ENCODE measurements around the gene TBL1XR1. TPM values are rescaled to one million over a fixed set of nuclear protein-coding genes. Genes with fewer than 3 reads are reported as not detected.
A peak's percentile ranks its signal among the peaks of the same experiment; 100 is the strongest.

The TBL1XR1 gene
- total and polyA plus RNA-seq, 2 of the 8 experiments (the other 6 are each of a cell fraction or from before 2014, with no cell fraction given) = 28.1 to 147 TPM

DNA sequence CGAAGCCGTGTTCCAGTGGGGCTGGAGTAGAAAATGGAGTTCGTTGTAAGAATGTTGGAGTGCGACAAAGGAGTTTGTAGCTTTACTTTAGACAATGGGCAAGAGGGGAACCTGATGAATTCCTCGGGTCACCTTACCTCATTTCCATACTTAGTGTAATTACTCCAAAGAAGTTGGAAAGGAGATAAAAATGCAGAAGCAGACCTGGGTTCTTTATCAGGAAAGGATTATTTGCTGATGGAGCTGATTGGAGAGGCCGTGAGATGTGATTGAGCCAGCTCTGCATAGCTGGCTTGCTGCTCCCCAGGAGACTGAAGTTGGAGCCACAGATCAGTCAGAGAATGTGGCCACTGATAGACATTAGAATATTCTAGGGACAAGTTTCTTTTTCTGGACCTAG lies 33.4 kb upstream of the TBL1XR1 start:
- no peak overlapping the region for H2BK15ac ChIP-seq (ENCODE audit: low read length)
- H3K27me3 ChIP-seq (replicated peaks in 1 of 4; ENCODE audit: control insufficient read depth in 3 of 4, extremely low read depth in 1 of 4, insufficient read depth in 3 of 4, low read length in 3 of 4) = no peaks in the 10 kb centered on the region
- H3K4me2 ChIP-seq (ENCODE audit: insufficient read depth in 1 of 2, low read depth in 2 of 2, low read length in 2 of 2) = no peak overlapping the region
- CTCF ChIA-PET (ENCODE audit: partially characterized antibody) = interaction anchor here (0.7 to 1.2 kb wide), 2 partner anchors 9 to 11 kb away, joined by 3 read pairs; no protein-coding TSS in a partner anchor
- peaks cover 0 to 5% (median 0%) of the 10 kb centered on the region in 4 experiments; a peak in 1 of 8 replicates for H3K36me3 ChIP-seq (ENCODE audit: control insufficient read depth in 2 of 4, insufficient read depth in 4 of 4, low read length in 3 of 4)
- no peak overlapping the region for H2AFZ ChIP-seq (ENCODE audit: low read length)
- no peak overlapping the region for H2AK5ac ChIP-seq (ENCODE audit: low read depth, low read length)
- FAIRE-seq = no peak
- H2BK120ac ChIP-seq (replicated peaks; ENCODE audit: low read depth, low read length) = no peak overlapping the region
- H3K23me2 ChIP-seq (ENCODE audit: low read depth, low read length) = no peaks in the 10 kb centered on the region
- H3K9me3 ChIP-seq (ENCODE audit: insufficient read depth in 2 of 2, low read depth in 1 of 2, low read length in 1 of 2) = peaks cover 4 to 14% of the 10 kb centered on the region in 2 experiments; a peak in 3 of 4 replicates
- no peak overlapping the region for H3K4me3 ChIP-seq (ENCODE audit: extremely low read depth in 1 of 4, insufficient read depth in 2 of 4, low read depth in 3 of 4, low read length in 4 of 4)
- WGBS, 2 experiments (ENCODE audit: extremely low coverage in 1 of 2, insufficient coverage in 1 of 2, insufficient read length in 1 of 2, insufficient replicate concordance in 2 of 2, low coverage in 1 of 2, low lambda C conversion rate in 2 of 2, missing lambda C conversion rate in 1 of 2) = 91% methylated on average over 6 of the region's 6 CpGs; no CpG with 5 or more reads in 1 of the 2 experiments
- H3K79me1 ChIP-seq (ENCODE audit: low read depth, low read length) = no peaks in the 10 kb centered on the region
- no peak overlapping the region for H3K27ac ChIP-seq (ENCODE audit: low read depth, low read length)
- DNase-seq (ENCODE audit: low read depth in 1 of 2, low spot score in 2 of 2) = peak in 1 of 2 experiments; percentile 29
- no peak overlapping the region; the same call in 1 of the 2 replicates for H3K18ac ChIP-seq (ENCODE audit: extremely low read depth, low read length)
- H3K14ac ChIP-seq (ENCODE audit: insufficient read length) = no peak overlapping the region
- no peak overlapping the region for H3K23ac ChIP-seq (ENCODE audit: insufficient read length)
- H3K4ac ChIP-seq (replicated peaks; ENCODE audit: insufficient read length, low read depth, low read length) = no peak overlapping the region
- no peak overlapping the region for H2BK12ac ChIP-seq (ENCODE audit: low read depth, low read length)
- no peak overlapping the region for H4K5ac ChIP-seq (ENCODE audit: insufficient read length, low read depth, low read length)
- H3K4me1 ChIP-seq (replicated peaks in 1 of 4; ENCODE audit: control insufficient read depth in 3 of 4, insufficient read depth in 4 of 4, low read length in 3 of 4) = no peaks in the 10 kb centered on the region
- H3K9ac ChIP-seq (replicated peaks in 1 of 4; ENCODE audit: extremely low read depth in 1 of 4, low read depth in 3 of 4, low read length in 3 of 4) = no peak overlapping the region
- H4K20me1 ChIP-seq (replicated peaks in 1 of 2; ENCODE audit: control insufficient read depth in 1 of 2, insufficient read depth in 2 of 2, low read length in 2 of 2) = no peaks in the 10 kb centered on the region
- TF ChIP-seq FOSL1 (IDR thresholded peaks at IDR 0.05; ENCODE audit: insufficient read depth, low read depth, low read length) (no peak), JUN (IDR thresholded peaks at IDR 0.05; ENCODE audit: low read depth, low read length) (no peak), CTCF (IDR thresholded peaks at IDR 0.05; ENCODE audit: control extremely low read depth in 1 of 3, insufficient read depth in 1 of 3, low read depth in 1 of 3, low read length in 3 of 3) (no peak), ZNF274 (IDR thresholded peaks at IDR 0.05; ENCODE audit: borderline replicate concordance, extremely low read depth, low read length) (no peak), CTBP2 (IDR thresholded peaks at IDR 0.05; ENCODE audit: borderline replicate concordance, insufficient read depth, insufficient read length, low read length) (no peak), SP4 (IDR thresholded peaks at IDR 0.05; ENCODE audit: low read length) (no peak), POU5F1 (IDR thresholded peaks at IDR 0.05; ENCODE audit: low read depth, low read length) (no peak), CHD1 (IDR thresholded peaks at IDR 0.05; ENCODE audit: low read depth, low read length) (no peak), YY1 (IDR thresholded peaks at IDR 0.05; ENCODE audit: low read depth, low read length) (no peak)
- TF ChIP-seq, protein P1, sequence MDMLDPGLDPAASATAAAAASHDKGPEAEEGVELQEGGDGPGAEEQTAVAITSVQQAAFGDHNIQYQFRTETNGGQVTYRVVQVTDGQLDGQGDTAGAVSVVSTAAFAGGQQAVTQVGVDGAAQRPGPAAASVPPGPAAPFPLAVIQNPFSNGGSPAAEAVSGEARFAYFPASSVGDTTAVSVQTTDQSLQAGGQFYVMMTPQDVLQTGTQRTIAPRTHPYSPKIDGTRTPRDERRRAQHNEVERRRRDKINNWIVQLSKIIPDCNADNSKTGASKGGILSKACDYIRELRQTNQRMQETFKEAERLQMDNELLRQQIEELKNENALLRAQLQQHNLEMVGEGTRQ (IDR thresholded peaks at IDR 0.05; ENCODE audit: low read length) = no peak
- H4K91ac ChIP-seq (replicated peaks; ENCODE audit: insufficient read length, low read length) = no peak overlapping the region
- no peak overlapping the region for H2BK5ac ChIP-seq (ENCODE audit: low read depth, low read length)
- POLR2A ChIA-PET (ENCODE audit: partially characterized antibody) = no interaction called here
- 0 out of 2 replicates have a peak overlapping the region, but pooled peaks have one; percentile 57 for H4K8ac ChIP-seq (ENCODE audit: extremely low read depth, insufficient read depth, low read length)
- no peak overlapping the region for H2BK20ac ChIP-seq (ENCODE audit: low read length)
- no peak overlapping the region for H3K56ac ChIP-seq (replicated peaks; ENCODE audit: insufficient read length, low read depth, low read length)
- no peaks in the 10 kb centered on the region for H3K79me2 ChIP-seq (ENCODE audit: control insufficient read depth in 1 of 2, insufficient read depth in 2 of 2, low read length in 2 of 2)

Data from H1 (cell line).